ENCODE data around the gene FXR1. TPM values are rescaled to one million over a fixed set of nuclear protein-coding genes. Genes with fewer than 3 reads are reported as not detected.

Gene FXR1
- total RNA-seq, 2 experiments from 2014 or later = 165 to 169 TPM

- Mint-ChIP-seq H3K9me3 (no peaks in the 10 kb centered on the region), H3K4me3 (peak overlapping the region; percentile 94), H3K27me3 (no peaks in the 10 kb centered on the region), H3K4me1 (ENCODE audit: low read depth) (peaks cover 48% of the 10 kb centered on the region), H3K36me3 (peaks cover 18% of the 10 kb centered on the region), H3K27ac (peak overlapping the region; percentile 97)
- no peak for DNase-seq
- intact Hi-C loops (cut with micrococcal nuclease) = loop anchor here (1.0 to 10.0 kb wide), 6 partner anchors 47 to 1887 kb away; partner anchors contain the start of genes ACTL6A, DNAJC19 and TTC14
- CTCF ChIA-PET = interaction anchor here (0.6 to 1.5 kb wide), 12 partner anchors 8 to 310 kb away, joined by 3 to 6 read pairs (median 4); partner anchors contain the start of genes DNAJC19 and TTC14
- POLR2A ChIA-PET = interaction anchor here (1.0 to 1.8 kb wide), 3 partner anchors 11 to 78 kb away, joined by 3 to 11 read pairs (median 4); partner anchors contain the start of gene DNAJC19
These were observed 580 bp upstream of the FXR1 start for GRCh38 chr3:180911876-180912303.

DNA sequence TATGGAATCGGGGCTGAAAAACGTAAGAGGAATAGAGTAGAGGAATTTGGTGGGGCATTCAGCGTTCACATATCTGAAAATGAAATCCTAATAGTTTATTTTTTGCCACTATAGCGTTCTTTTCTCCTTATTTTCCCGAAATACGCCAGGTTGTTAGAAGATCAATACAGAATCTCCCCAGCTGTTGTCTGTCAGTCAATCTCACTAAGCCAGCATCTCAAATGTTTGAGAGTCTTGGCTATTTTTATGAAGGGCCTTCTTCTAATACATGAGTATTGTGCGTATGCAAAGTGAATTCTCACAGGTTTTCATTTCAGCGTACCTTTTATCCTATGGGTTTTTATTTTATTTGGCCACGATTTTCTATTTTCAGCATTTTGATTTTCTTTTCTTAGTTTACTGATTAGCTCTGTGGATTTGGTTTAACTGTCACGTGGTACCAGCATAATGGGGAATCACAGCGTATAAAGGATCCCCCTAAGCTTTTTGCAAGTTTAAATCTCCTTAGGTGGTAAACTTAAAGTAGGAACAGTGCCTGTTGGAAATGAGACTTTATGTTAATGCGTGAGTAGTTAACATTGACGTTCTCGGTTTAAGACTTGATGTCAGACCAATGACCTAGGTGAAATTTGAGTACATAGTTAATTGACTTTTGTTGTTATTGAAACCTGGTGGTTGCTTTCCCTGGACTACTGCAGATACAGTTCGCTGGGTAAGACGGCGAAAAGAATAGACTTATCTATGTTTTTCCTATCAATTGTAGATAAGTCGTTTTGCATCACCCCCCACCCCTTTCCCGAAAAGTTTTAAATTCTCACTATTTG lies 1.3 kb downstream of the FXR1 start:
- H3K4me3 Mint-ChIP-seq = peak overlapping the region; percentile 94
- no peak for DNase-seq
- intact Hi-C loops (cut with micrococcal nuclease) = loop anchor here (5.0 to 10.0 kb wide), 2 partner anchors 1351 to 1889 kb away; partner anchors contain the start of gene ACTL6A
- ChIA-PET POLR2A (interaction anchor here (1.8 kb wide), 1 partner anchor 76 kb away, joined by 11 read pairs; the partner anchor contains the start of gene DNAJC19), CTCF (interaction anchor here (0.9 kb wide), 2 partner anchors 21 to 788 kb away, joined by 4 read pairs; no protein-coding TSS in a partner anchor)
- peaks cover 25% of the 10 kb centered on the region for H3K36me3 Mint-ChIP-seq
- peaks cover 59% of the 10 kb centered on the region for H3K4me1 Mint-ChIP-seq (ENCODE audit: low read depth)
- peak overlapping the region; percentile 97 for H3K27ac Mint-ChIP-seq
- H3K9me3 Mint-ChIP-seq = no peaks in the 10 kb centered on the region
- no peaks in the 10 kb centered on the region for H3K27me3 Mint-ChIP-seq

DNA sequence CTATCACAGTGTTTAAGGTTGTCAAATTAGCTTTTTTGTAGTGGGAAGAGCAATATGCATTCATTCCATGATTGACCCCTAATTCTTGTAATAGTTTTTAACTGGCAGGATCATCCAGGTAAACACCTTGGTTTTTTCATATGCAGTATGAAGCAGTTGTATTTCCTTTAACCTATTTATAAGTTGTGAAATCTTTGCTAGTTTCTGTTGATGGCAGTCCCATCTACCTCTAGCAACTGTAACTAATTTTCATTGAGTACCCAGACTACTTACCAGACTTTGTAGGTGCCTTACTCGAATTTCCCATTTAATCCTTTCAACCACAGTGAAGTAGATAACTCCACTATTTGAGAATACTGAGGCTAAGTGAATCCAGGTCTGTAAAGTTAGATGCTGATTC lies 6.1 kb downstream of the FXR1 start:
- Mint-ChIP-seq H3K27me3 (no peaks in the 10 kb centered on the region), H3K36me3 (peaks cover 30% of the 10 kb centered on the region), H3K4me1 (ENCODE audit: low read depth) (peaks cover 68% of the 10 kb centered on the region), H3K4me3 (no peak overlapping the region), H3K27ac (peak overlapping the region; percentile 8), H3K9me3 (no peaks in the 10 kb centered on the region)
- ChIA-PET CTCF (no interaction called here), POLR2A (no interaction called here)
- intact Hi-C loops (cut with micrococcal nuclease) = loop anchor here (10.0 kb wide), 1 partner anchor 1894 kb away; no protein-coding TSS in a partner anchor
- DNase-seq = no peak

GRCh38 chr3:180922242-180922641 lies 9.8 kb downstream of the FXR1 start:
- H3K27me3 Mint-ChIP-seq = no peaks in the 10 kb centered on the region
- no peak overlapping the region for H3K4me3 Mint-ChIP-seq
- CTCF ChIA-PET = no interaction called here
- DNase-seq = no peak
- H3K4me1 Mint-ChIP-seq (ENCODE audit: low read depth) = peaks cover 63% of the 10 kb centered on the region
- H3K36me3 Mint-ChIP-seq = peaks cover 12% of the 10 kb centered on the region
- no peaks in the 10 kb centered on the region for H3K9me3 Mint-ChIP-seq
- H3K27ac Mint-ChIP-seq = no peak overlapping the region
- POLR2A ChIA-PET = no interaction called here
- intact Hi-C loops (cut with micrococcal nuclease) = no loop called here

DNA sequence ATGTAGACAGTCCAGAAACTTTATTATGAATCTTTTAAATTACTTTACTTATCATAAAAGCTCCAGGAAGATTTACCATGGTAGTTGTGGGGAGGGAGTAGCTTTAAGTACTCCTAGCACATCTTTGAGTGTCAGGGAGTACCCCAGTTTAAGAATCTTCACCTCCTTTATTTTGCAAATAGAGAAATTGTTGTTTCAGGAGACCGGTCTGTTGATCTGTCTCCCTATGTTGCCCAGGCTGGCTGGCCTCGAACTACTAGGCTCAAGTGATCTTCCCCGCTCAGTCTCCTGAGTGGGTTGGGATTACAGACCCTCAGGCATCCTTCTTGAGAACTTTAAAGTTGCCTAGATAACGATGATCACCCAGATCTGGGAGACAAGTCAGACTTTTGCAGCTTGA lies 11.1 kb downstream of the FXR1 start:
- POLR2A ChIA-PET = no interaction called here
- CTCF ChIA-PET = interaction anchor here (0.6 kb wide), 1 partner anchor 1273 kb away, joined by 3 read pairs; no protein-coding TSS in a partner anchor
- Mint-ChIP-seq H3K9me3 (no peaks in the 10 kb centered on the region), H3K27ac (no peak overlapping the region), H3K36me3 (peaks cover 7% of the 10 kb centered on the region), H3K27me3 (no peaks in the 10 kb centered on the region), H3K4me3 (no peak overlapping the region), H3K4me1 (ENCODE audit: low read depth) (peaks cover 54% of the 10 kb centered on the region)
- intact Hi-C loops (cut with micrococcal nuclease) = no loop called here
- no peak for DNase-seq

GRCh38 chr3:180926526-180926925 lies 14.1 kb downstream of the FXR1 start:
- ChIA-PET POLR2A (no interaction called here), CTCF (no interaction called here)

GRCh38 chr3:180929376-180929775 lies 16.9 kb downstream of the FXR1 start:
- Mint-ChIP-seq H3K9me3 (no peaks in the 10 kb centered on the region), H3K27me3 (no peaks in the 10 kb centered on the region), H3K36me3 (peaks cover 6% of the 10 kb centered on the region), H3K27ac (no peak overlapping the region), H3K4me3 (no peak overlapping the region), H3K4me1 (ENCODE audit: low read depth) (peaks cover 51% of the 10 kb centered on the region)
- DNase-seq = no peak
- ChIA-PET POLR2A (no interaction called here), CTCF (no interaction called here)
- intact Hi-C loops (cut with micrococcal nuclease) = no loop called here

More at GRCh38 chr3:180926526-180926925, 14.1 kb downstream of the FXR1 start:
- Mint-ChIP-seq H3K4me1 (ENCODE audit: low read depth) (peaks cover 58% of the 10 kb centered on the region), H3K27me3 (no peaks in the 10 kb centered on the region), H3K27ac (no peak overlapping the region), H3K4me3 (no peak overlapping the region), H3K9me3 (no peaks in the 10 kb centered on the region), H3K36me3 (peaks cover 2% of the 10 kb centered on the region)
- DNase-seq = no peak
- intact Hi-C loops (cut with micrococcal nuclease) = no loop called here

DNA sequence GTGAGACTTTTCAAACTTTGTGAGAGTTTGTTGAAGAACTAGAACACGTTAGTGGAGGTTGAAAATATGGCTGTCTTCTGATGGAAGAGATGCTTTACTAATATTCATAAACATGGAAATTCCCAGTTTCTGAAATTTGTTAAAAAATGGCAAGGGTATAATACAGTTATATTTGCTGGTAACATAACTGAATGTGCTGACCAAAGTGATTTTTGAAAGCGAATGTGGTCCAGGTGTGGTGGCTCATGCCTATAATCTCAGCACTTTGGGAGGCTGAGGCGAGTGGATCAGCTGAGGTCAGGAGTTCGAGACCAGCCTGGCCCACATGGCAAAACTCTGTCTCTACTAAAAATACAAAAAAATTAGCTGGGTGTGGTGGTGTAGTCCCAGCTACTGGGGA lies 18.1 kb downstream of the FXR1 start:
- intact Hi-C loops (cut with micrococcal nuclease) = no loop called here
- Mint-ChIP-seq H3K4me1 (ENCODE audit: low read depth) (peaks cover 46% of the 10 kb centered on the region), H3K27me3 (no peaks in the 10 kb centered on the region), H3K27ac (no peak overlapping the region), H3K9me3 (no peaks in the 10 kb centered on the region), H3K36me3 (peaks cover 10% of the 10 kb centered on the region), H3K4me3 (no peak overlapping the region)
- ChIA-PET POLR2A (no interaction called here), CTCF (no interaction called here)
- no peak for DNase-seq

GRCh38 chr3:180932819-180933218 lies 20.3 kb downstream of the FXR1 start:
- ChIA-PET CTCF (no interaction called here), POLR2A (no interaction called here)
- no peak overlapping the region for H3K27ac Mint-ChIP-seq
- intact Hi-C loops (cut with micrococcal nuclease) = no loop called here
- no peaks in the 10 kb centered on the region for H3K27me3 Mint-ChIP-seq
- H3K4me3 Mint-ChIP-seq = no peak overlapping the region
- H3K9me3 Mint-ChIP-seq = no peaks in the 10 kb centered on the region
- H3K4me1 Mint-ChIP-seq (ENCODE audit: low read depth) = peaks cover 34% of the 10 kb centered on the region
- H3K36me3 Mint-ChIP-seq = peaks cover 21% of the 10 kb centered on the region
- DNase-seq = no peak

DNA sequence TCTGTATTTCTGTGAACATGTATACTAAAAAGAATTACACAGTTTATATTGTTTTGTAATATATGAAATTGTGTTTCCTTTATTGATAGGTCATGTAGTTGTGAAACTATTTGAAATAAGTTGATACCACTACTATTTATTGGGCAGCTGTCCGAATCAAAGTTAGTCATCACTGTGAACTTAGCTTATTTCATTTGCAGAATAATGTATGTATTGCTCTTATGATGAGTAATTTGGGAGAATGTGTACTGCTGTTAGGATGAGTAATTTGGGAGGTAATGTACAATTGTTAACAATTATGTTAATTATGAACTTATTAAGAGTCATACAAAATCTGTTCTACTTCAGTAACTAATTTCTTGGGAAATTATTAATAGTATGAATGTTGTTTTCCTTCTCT lies 22.2 kb downstream of the FXR1 start:
- Mint-ChIP-seq H3K27me3 (no peaks in the 10 kb centered on the region), H3K4me3 (no peak overlapping the region), H3K27ac (no peak overlapping the region), H3K36me3 (peaks cover 25% of the 10 kb centered on the region), H3K4me1 (ENCODE audit: low read depth) (peaks cover 28% of the 10 kb centered on the region), H3K9me3 (no peaks in the 10 kb centered on the region)
- CTCF ChIA-PET = interaction anchor here (1.4 kb wide), 1 partner anchor 22 kb away, joined by 4 read pairs; the partner anchor contains the start of gene FXR1
- no peak for DNase-seq
- intact Hi-C loops (cut with micrococcal nuclease) = no loop called here
- POLR2A ChIA-PET = no interaction called here

DNA sequence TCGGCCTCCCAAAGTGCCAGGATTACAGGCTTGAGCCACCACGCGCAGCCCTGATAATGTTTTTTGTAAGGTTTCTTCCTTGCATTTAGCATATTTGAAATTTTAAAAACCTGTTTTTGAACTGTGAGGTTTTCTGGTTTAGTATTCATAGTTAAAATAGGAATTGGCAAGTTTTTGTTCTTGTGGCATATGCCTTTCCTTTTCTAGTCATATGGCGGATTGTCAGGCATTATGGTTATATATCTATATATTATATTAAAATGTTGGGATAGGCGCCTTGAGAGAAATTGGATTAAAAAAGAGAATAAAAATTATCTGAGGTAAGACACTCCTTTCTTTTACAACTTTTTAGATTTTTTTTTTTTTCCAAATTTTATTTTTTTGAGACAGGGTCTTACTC lies 28.4 kb downstream of the FXR1 start:
- intact Hi-C loops (cut with micrococcal nuclease) = no loop called here
- POLR2A ChIA-PET = no interaction called here

DNA sequence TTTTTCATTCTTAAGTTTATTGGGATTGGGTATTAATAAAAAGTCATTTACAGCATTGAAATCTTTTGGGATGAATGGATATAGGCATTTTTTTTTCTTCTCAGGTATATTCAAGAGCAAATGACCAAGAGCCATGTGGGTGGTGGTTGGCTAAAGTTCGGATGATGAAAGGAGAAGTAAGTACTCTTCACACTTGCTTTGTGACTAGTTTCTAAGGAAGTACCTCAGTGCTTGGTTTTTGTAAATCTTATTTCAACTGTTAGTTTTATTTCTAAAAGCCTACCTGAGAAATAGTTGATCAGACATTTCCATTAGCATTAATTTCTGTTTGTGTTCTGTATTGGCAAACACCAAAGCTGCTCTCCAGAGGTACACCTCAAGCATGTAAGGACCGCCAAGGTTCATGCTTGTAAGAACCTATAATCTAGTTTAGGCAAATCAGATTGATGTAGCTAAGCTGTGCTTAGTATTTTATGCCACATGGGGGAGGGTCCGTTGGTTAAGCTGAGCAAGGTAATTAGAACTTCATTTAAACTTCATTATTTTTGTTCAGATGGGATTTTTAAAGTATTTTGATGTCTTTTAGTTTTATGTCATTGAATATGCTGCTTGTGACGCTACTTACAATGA lies 35.4 kb downstream of the FXR1 start:
- Mint-ChIP-seq H3K9me3 (no peaks in the 10 kb centered on the region), H3K27me3 (no peaks in the 10 kb centered on the region), H3K4me3 (no peak overlapping the region), H3K27ac (no peak overlapping the region), H3K36me3 (peaks cover 47% of the 10 kb centered on the region), H3K4me1 (ENCODE audit: low read depth) (peaks cover 5% of the 10 kb centered on the region)
- intact Hi-C loops (cut with micrococcal nuclease) = no loop called here
- DNase-seq = no peak
- ChIA-PET POLR2A (no interaction called here), CTCF (interaction anchor here (0.8 kb wide), 1 partner anchor 10 kb away, joined by 3 read pairs; no protein-coding TSS in a partner anchor)

More for the DNA sequence above, 28.4 kb downstream of the FXR1 start:
- Mint-ChIP-seq H3K9me3 (no peaks in the 10 kb centered on the region), H3K36me3 (peaks cover 33% of the 10 kb centered on the region), H3K27me3 (no peaks in the 10 kb centered on the region), H3K4me3 (no peak overlapping the region), H3K27ac (no peak overlapping the region), H3K4me1 (ENCODE audit: low read depth) (no peaks in the 10 kb centered on the region)
- no peak for DNase-seq
- CTCF ChIA-PET = no interaction called here
